ENCODE measurements around the gene OR4X1. TPM values are rescaled to one million over a fixed set of nuclear protein-coding genes. Genes with fewer than 3 reads are reported as not detected.
A peak's percentile ranks its signal among the peaks of the same experiment; 100 is the strongest.
"Not testable (repeated sequence)": the region's sequence is repeated elsewhere in the genome, so short reads cannot be mapped to it uniquely, and the experiment has no call there.

The OR4X1 gene, protein sequence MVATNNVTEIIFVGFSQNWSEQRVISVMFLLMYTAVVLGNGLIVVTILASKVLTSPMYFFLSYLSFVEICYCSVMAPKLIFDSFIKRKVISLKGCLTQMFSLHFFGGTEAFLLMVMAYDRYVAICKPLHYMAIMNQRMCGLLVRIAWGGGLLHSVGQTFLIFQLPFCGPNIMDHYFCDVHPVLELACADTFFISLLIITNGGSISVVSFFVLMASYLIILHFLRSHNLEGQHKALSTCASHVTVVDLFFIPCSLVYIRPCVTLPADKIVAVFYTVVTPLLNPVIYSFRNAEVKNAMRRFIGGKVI
- total RNA-seq = not detected
- not detected for polyA plus RNA-seq (2013, experiment 1 of 2)
- not detected for polyA plus RNA-seq (2013, experiment 2 of 2)
- 0 to 0.05 (median 0) reads per million in 172 experiments for total RNA-seq

DNA sequence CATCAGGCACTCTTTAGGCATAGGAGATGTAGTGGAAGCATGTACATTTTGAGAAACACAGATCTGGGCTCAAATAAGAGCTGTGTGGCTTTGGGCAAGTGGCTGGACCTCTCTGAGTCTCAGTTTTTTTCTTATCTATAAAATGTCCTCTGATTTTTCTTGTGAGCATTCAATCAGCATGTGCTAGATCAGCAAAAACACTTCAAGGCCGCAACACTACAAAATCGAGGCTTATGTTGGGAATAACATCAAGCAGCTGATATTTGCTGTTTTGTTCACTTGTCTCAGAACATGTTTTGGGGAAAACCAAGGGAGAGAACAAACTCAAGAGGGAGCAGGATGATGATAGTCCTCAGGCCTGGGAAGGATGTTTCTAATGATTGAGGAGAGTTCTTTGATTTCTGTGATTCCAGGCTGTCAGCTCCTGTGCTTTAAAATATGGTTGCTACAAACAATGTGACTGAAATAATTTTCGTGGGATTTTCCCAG lies at the start of gene OR4X1:
OR4X1 (plus strand) TSS at position 439 of the 489 bp plus-strand sequence; CDS start at position 439, 0 bp downstream.
- CTCF ChIA-PET = no interaction called here
- no peak within 1 kb of the TSS for H3K4me3 ChIP-seq (ENCODE audit: low read length)
- H3K27me3 ChIP-seq (ENCODE audit: control insufficient read depth in 1 of 2, insufficient read depth in 2 of 2, low read length in 2 of 2) = no peaks in the 10 kb centered on the region
- H3K9me3 ChIP-seq (ENCODE audit: control insufficient read depth in 1 of 2, insufficient read depth in 1 of 2, low read length in 2 of 2) = no peaks in the 10 kb centered on the region
- no peaks in the 10 kb centered on the region for H3K4me1 ChIP-seq (ENCODE audit: insufficient read depth, low read length)
- Mint-ChIP-seq H3K4me1 (ENCODE audit: low read depth) (no peaks in the 10 kb centered on the region), H3K4me3 (no peak within 1 kb of the TSS), H3K27ac (no peak within 1 kb of the TSS), H3K36me3 (ENCODE audit: low read depth) (no peaks in the 10 kb centered on the region), H3K9me3 (no peaks in the 10 kb centered on the region), H3K27me3 (no peaks in the 10 kb centered on the region)
- H3K36me3 ChIP-seq (ENCODE audit: insufficient read depth, low read length) = no peaks in the 10 kb centered on the region
- intact Hi-C loops (cut with DNase I, micrococcal nuclease) = no loop called here
- DNase-seq (no peak), ATAC-seq (ENCODE audit: poor library complexity) (no peak)
- H3K27ac ChIP-seq (ENCODE audit: low read depth in 1 of 2, low read length in 2 of 2) = no peak within 1 kb of the TSS
- TF ChIP-seq, protein P1, sequence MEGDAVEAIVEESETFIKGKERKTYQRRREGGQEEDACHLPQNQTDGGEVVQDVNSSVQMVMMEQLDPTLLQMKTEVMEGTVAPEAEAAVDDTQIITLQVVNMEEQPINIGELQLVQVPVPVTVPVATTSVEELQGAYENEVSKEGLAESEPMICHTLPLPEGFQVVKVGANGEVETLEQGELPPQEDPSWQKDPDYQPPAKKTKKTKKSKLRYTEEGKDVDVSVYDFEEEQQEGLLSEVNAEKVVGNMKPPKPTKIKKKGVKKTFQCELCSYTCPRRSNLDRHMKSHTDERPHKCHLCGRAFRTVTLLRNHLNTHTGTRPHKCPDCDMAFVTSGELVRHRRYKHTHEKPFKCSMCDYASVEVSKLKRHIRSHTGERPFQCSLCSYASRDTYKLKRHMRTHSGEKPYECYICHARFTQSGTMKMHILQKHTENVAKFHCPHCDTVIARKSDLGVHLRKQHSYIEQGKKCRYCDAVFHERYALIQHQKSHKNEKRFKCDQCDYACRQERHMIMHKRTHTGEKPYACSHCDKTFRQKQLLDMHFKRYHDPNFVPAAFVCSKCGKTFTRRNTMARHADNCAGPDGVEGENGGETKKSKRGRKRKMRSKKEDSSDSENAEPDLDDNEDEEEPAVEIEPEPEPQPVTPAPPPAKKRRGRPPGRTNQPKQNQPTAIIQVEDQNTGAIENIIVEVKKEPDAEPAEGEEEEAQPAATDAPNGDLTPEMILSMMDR (IDR thresholded peaks at IDR 0.05) = no peak
- POLR2A ChIA-PET = no interaction called here

DNA sequence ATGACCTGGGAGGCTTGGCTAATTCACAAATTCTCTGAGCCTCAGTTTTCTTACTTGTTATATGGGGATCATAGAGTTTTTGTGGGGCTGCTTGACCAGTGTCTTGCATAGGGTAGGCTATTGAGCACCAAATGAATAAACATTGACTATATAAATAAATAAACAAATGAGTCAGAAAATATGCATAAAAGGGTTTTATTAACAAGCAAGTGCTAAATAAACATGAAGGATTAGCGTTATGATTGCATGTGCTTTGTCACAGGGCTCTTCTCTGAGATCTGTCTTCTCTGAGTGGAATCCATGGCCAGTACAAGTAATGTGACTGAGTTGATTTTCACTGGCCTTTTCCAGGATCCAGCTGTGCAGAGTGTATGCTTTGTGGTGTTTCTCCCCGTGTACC lies 47.2 kb upstream of the OR4X1 start, which contains the start of gene OR4B1:
OR4B1 (plus strand) TSS at position 301 of the 400 bp plus-strand sequence; CDS start at position 301, 0 bp downstream.
- intact Hi-C loops (cut with DNase I, micrococcal nuclease) = no loop called here
- Mint-ChIP-seq H3K36me3 (ENCODE audit: low read depth) (no peaks in the 10 kb centered on the region), H3K9me3 (no peaks in the 10 kb centered on the region), H3K4me3 (no peak within 1 kb of the TSS), H3K27ac (no peak within 1 kb of the TSS), H3K27me3 (no peaks in the 10 kb centered on the region), H3K4me1 (ENCODE audit: low read depth) (no peaks in the 10 kb centered on the region)
- Histone ChIP-seq H3K4me3 (ENCODE audit: low read length) (no peak within 1 kb of the TSS), H3K27ac (ENCODE audit: low read depth in 1 of 2, low read length in 2 of 2) (no peak within 1 kb of the TSS), H3K4me1 (ENCODE audit: insufficient read depth, low read length) (no peaks in the 10 kb centered on the region), H3K9me3 (ENCODE audit: control insufficient read depth in 1 of 2, insufficient read depth in 1 of 2, low read length in 2 of 2) (no peaks in the 10 kb centered on the region), H3K27me3 (ENCODE audit: control insufficient read depth in 1 of 2, insufficient read depth in 2 of 2, low read length in 2 of 2) (peaks cover 5 to 11% of the 10 kb centered on the region in 2 experiments), H3K36me3 (ENCODE audit: insufficient read depth, low read length) (no peaks in the 10 kb centered on the region)
- DNase-seq (no peak), ATAC-seq (ENCODE audit: poor library complexity) (no peak)
- CTCF ChIA-PET = no interaction called here
- TF ChIP-seq, protein P1 (IDR thresholded peaks at IDR 0.05) = no peak
- POLR2A ChIA-PET = no interaction called here

DNA sequence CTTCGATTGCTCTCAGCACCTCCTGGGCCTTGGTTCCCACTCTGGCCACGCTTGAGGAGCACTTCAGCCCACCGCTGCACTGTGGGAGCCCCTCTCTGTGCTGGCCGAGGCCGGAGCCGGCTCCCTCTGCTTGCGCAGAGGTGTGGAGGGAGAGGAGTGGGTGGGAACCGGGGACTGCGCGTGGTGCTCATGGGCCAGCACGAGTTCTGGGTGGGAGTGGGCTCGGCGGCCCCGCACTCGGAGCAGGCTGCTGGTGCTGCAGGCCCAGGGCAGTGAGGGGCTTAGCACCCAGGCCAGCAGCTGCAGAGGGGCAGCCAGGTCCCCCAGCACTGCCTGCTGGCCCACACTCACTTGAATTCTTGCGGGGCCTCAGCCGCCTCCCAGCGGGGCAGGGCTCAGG lies 34.9 kb upstream of the OR4X1 start:
- peaks cover 0 to 14% of the 10 kb centered on the region in 2 experiments for H3K9me3 ChIP-seq (ENCODE audit: control insufficient read depth in 1 of 2, insufficient read depth in 1 of 2, low read length in 2 of 2)
- ATAC-seq (ENCODE audit: poor library complexity) (no peak), DNase-seq (peak in 1 of 14 experiments; percentile 6)
- no peaks in the 10 kb centered on the region for H3K27me3 ChIP-seq (ENCODE audit: control insufficient read depth in 1 of 2, insufficient read depth in 2 of 2, low read length in 2 of 2)
- TF ChIP-seq, protein P1 (IDR thresholded peaks at IDR 0.05) = no peak
- H3K36me3 ChIP-seq (ENCODE audit: insufficient read depth, low read length) = no peaks in the 10 kb centered on the region
- H3K27ac ChIP-seq (ENCODE audit: low read depth in 1 of 2, low read length in 2 of 2) = no peak overlapping the region
- CTCF ChIA-PET = no interaction called here
- no peak overlapping the region for H3K4me3 ChIP-seq (ENCODE audit: low read length)
- Mint-ChIP-seq H3K4me1 (ENCODE audit: low read depth) (no peaks in the 10 kb centered on the region), H3K4me3 (no peak overlapping the region), H3K36me3 (ENCODE audit: low read depth) (no peaks in the 10 kb centered on the region), H3K27ac (no peak overlapping the region), H3K27me3 (peaks cover 19% of the 10 kb centered on the region), H3K9me3 (no peaks in the 10 kb centered on the region)
- intact Hi-C loops (cut with DNase I, micrococcal nuclease) = no loop called here
- POLR2A ChIA-PET = no interaction called here
- no peaks in the 10 kb centered on the region for H3K4me1 ChIP-seq (ENCODE audit: insufficient read depth, low read length)

DNA sequence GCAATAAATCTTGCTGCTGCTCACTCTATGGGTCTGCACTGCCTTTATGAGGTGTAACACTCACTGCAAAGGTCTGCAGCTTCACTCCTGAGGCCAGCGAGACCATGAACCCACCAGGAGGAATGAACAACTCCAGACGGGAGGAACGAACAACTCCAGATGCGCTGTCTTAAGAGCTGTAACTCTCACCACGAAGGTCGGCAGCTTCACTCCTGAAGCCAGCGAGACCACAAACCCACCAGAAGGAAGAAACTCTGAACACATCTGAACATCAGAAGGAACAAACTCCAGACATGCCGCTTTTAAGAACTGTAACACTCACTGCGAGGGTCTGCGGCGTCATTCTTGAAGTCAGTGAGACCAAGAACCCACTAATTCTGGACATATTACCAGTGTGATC lies 33.6 kb upstream of the OR4X1 start:
- H3K4me3 ChIP-seq (ENCODE audit: low read length); intact Hi-C loops (cut with DNase I, micrococcal nuclease); ATAC-seq (ENCODE audit: poor library complexity); H3K27ac ChIP-seq (ENCODE audit: low read depth in 1 of 2, low read length in 2 of 2); H3K27me3 ChIP-seq (ENCODE audit: control insufficient read depth in 1 of 2, insufficient read depth in 2 of 2, low read length in 2 of 2); H3K36me3 Mint-ChIP-seq (ENCODE audit: low read depth); DNase-seq; CTCF ChIA-PET; H3K4me1 Mint-ChIP-seq (ENCODE audit: low read depth); H3K36me3 ChIP-seq (ENCODE audit: insufficient read depth, low read length); H3K9me3 Mint-ChIP-seq; POLR2A ChIA-PET; H3K4me1 ChIP-seq (ENCODE audit: insufficient read depth, low read length); H3K27ac Mint-ChIP-seq; H3K4me3 Mint-ChIP-seq: not testable (repeated sequence)
- peaks cover 0 to 14% of the 10 kb centered on the region in 2 experiments for H3K9me3 ChIP-seq (ENCODE audit: control insufficient read depth in 1 of 2, insufficient read depth in 1 of 2, low read length in 2 of 2)
- H3K27me3 Mint-ChIP-seq = peaks cover 29% of the 10 kb centered on the region
